Spleen (tissue), 11 donors: ENCODE measurements around the gene AQP1. TPM values are rescaled to one million over a fixed set of nuclear protein-coding genes. Genes with fewer than 3 reads are reported as not detected.
A peak's percentile ranks its signal among the peaks of the same experiment; 100 is the strongest.

ENCODE experiments used
- DNase-seq: peaks from one replicate; pipeline ENCODE4 v3.0.0-alpha.2; 2020
- H3K27ac ChIP-seq, 8 donors: fragments of 200-600 bp; sonication (generic) in 7 of 8; 1 replicate in 4 of 8; 2 replicates in 4 of 8; pipeline versions ENCODE4 v1.5.0 to v1.8.0; 2016 to 2021; ENCODE audit warnings: inconsistent platforms in 4 of 8, mild to moderate bottlenecking in 4 of 8, moderate library complexity in 1 of 8
- H3K27me3 ChIP-seq, 7 donors: fragments of 200-600 bp; sonication (generic) in 6 of 7; replicated peaks in 1 of 7; 1 replicate in 4 of 7; 2 replicates in 3 of 7; pipeline versions ENCODE4 v1.5.0 to v1.8.0; 2016 to 2021; ENCODE audit warnings: inconsistent platforms in 3 of 7, mild to moderate bottlenecking in 1 of 7
- H3K36me3 ChIP-seq, 6 donors: fragments of 200-600 bp; sonication (generic) in 5 of 6; 1 replicate in 4 of 6; 2 replicates in 2 of 6; pipeline versions ENCODE4 v1.5.0 to v1.8.0; 2016 to 2021; ENCODE audit warnings: inconsistent platforms in 2 of 6
- H3K4me1 ChIP-seq, 6 donors: fragments of 200-600 bp; sonication (generic) in 5 of 6; 1 replicate in 3 of 6; 2 replicates in 3 of 6; pipeline versions ENCODE4 v1.5.0 to v1.8.0; 2016 to 2021; ENCODE audit warnings: inconsistent platforms in 3 of 6
- H3K4me3 ChIP-seq, 8 donors: fragments of 200-600 bp; sonication (generic) in 7 of 8; 1 replicate in 4 of 8; 2 replicates in 4 of 8; pipeline versions ENCODE4 v1.5.0 to v1.8.0; 2016 to 2021; ENCODE audit warnings: inconsistent platforms in 4 of 8, mild to moderate bottlenecking in 4 of 8, moderate library complexity in 2 of 8
- H3K9me3 ChIP-seq, 8 donors: fragments of 200-600 bp; sonication (generic) in 7 of 8; 1 replicate in 4 of 8; 2 replicates in 4 of 8; pipeline versions ENCODE4 v1.5.0 to v1.8.0; 2016 to 2021; ENCODE audit warnings: inconsistent platforms in 4 of 8
- CTCF ChIP-seq, 11 experiments: fragments of 200-600 bp in 7 of 11; fragments of 450-650 bp in 4 of 11; sonication (generic) in 4 of 11; IDR thresholded peaks in 8 of 11; conservative IDR thresholded peaks in 3 of 11; 1 replicate in 7 of 11; 2 replicates in 4 of 11; pipeline versions ENCODE4 v1.4.0 to v1.8.0; 2016 to 2021; ENCODE audit warnings: antibody characterized with exemption in 11 of 11, inconsistent platforms in 4 of 11, mild to moderate bottlenecking in 1 of 11
- POLR2A ChIP-seq, 3 donors: fragments of 450-650 bp; IDR thresholded peaks; one replicate each; pipeline ENCODE4 v1.5.1; 2017; ENCODE audit warnings: antibody characterized with exemption in 3 of 3, mild to moderate bottlenecking in 1 of 3
- POLR2AphosphoS5 ChIP-seq, 3 donors: sonication (generic); formaldehyde crosslinking; IDR thresholded peaks; one replicate each; pipeline ENCODE4 v1.5.1; 2017; ENCODE audit warnings: antibody characterized with exemption in 3 of 3
- WGBS, 5 donors: extraction: QIAGEN DNeasy Blood & Tissue Kit in 3 of 5; methylation state at CpG; one replicate each; pipeline versions ENCODE4 v1.1.5 to v1.1.7; 2013 to 2018; 5-methylcytosine and 5-hydroxymethylcytosine counted together
- intact Hi-C: fragments of 100-400 bp; cut with DNase I; formaldehyde crosslinking; loops from one replicate; pipeline ENCODE4 v1.15.0; 2023; ENCODE audit warnings: low total_unique reads
- polyA plus RNA-seq, 3 donors: library from polyadenylated mRNA; stranded (reverse); fragments of 200-250 nt; gene quantifications; one replicate each; pipeline ENCODE4 v1.2.1, GENCODE V29; 2013
- total RNA-seq, 7 donors: library from RNA; depleted of rRNA in 3 of 7; stranded (reverse); fragments of >200 nt in 3 of 7; fragmentation: NEBNext Ultra II Directional in 4 of 7; extraction: Animal tissue kit (Norgen Biotek cat#: 25700) in 4 of 7; gene quantifications; one replicate each; pipeline versions ENCODE4 v1.1.0 to v1.2.1, GENCODE V29; 2016 to 2021
- donor health status: healthy with polysubstance abuse.
- donor health status: DM: no; HTN: no; CAD: no; lungs with moderate emphysema.
- donor health status: DM: no; HTN: no; CAD: no.
- donor health status: Bipolar disorder and iron deficiency.
- donor health status: healthy.
- donor health status: DM: no; HTN: no; CAD: no.
- donor health status: DM: yes; HTN: yes; CAD: no.

Gene AQP1
- total and polyA plus RNA-seq, 10 donors = 4.4 to 34.3 (median 22.9) TPM

- Histone ChIP-seq H3K27me3 (peaks cover 0 to 8% (median 0%) of the 10 kb centered on the region in 7 donors), H3K36me3 (no peaks in the 10 kb centered on the region), H3K4me1 (peaks cover 0 to 7% (median 0%) of the 10 kb centered on the region in 6 donors), H3K4me3 (peak overlapping the region in 3 of 8 donors; percentile 7 to 21 (median 13)), H3K9me3 (no peaks in the 10 kb centered on the region), H3K27ac (no peak overlapping the region)
- intact Hi-C loops = no loop called here
- DNase-seq = no peak
- TF ChIP-seq CTCF (IDR thresholded peaks at IDR 0.05 in 8 of 11, conservative IDR thresholded peaks at IDR 0.05 in 3 of 11) (no peak), POLR2AphosphoS5 (IDR thresholded peaks at IDR 0.05) (no peak), POLR2A (IDR thresholded peaks at IDR 0.05) (no peak)
- 75 to 97% (median 89%) methylated on average over 13 to 16 of the region's 16 CpGs for WGBS, 5 donors
Measured at GRCh38 chr7:30913821-30914515, 2.3 kb downstream of the AQP1 start.

- 57 to 72% (median 65%) methylated on average over 4 of the region's 4 CpGs for WGBS, 5 donors
- no peak for DNase-seq
- Histone ChIP-seq H3K27me3 (peaks cover 0 to 8% (median 0%) of the 10 kb centered on the region in 7 donors), H3K27ac (no peak overlapping the region), H3K9me3 (no peaks in the 10 kb centered on the region), H3K36me3 (no peaks in the 10 kb centered on the region), H3K4me3 (no peak overlapping the region), H3K4me1 (peaks cover 0 to 7% (median 0%) of the 10 kb centered on the region in 6 donors)
- TF ChIP-seq POLR2AphosphoS5 (IDR thresholded peaks at IDR 0.05) (no peak), POLR2A (IDR thresholded peaks at IDR 0.05) (no peak), CTCF (IDR thresholded peaks at IDR 0.05 in 8 of 11, conservative IDR thresholded peaks at IDR 0.05 in 3 of 11) (no peak)
- intact Hi-C loops = no loop called here
Measured at GRCh38 chr7:30914596-30914995, 2.9 kb downstream of the AQP1 start.

DNA sequence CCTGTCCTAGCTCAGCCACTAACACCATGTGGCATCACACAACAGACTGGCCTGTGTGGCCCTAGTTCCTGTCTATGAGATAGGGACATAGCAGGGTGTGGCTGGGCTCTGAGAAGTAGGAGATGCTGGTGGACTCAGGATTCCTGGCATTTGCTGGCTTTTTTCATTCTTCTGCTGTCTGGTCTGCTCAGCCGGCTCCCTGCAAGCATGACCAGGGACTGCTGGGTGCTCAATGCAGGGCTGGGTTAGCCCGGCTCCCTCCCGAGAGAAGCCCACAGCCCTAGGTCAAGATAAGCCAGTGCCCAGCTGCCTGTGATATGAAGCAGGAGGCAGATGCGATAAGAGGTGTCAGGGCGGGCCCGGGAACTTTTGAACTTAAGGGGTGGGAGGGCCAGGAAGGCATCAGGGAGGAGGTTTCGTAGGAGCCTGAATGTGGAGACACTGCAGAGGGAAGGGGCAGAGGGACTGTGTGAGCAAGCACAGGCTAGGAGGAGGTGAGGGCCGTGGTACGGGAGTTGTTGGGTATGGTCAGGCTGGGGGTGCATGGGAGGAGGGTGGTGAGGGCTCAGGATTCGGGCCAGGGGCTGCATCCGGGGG is 3.5 kb downstream of the AQP1 start:
- no peak overlapping the region for H3K27ac ChIP-seq
- WGBS, 5 donors = 81 to 94% (median 87%) methylated on average over 9 to 11 of the region's 11 CpGs
- H3K4me1 ChIP-seq = peaks cover 0 to 7% (median 0%) of the 10 kb centered on the region in 6 donors

More for the DNA sequence above, 3.5 kb downstream of the AQP1 start:
- Histone ChIP-seq H3K36me3 (no peaks in the 10 kb centered on the region), H3K4me3 (no peak overlapping the region), H3K27me3 (peaks cover 0 to 8% (median 0%) of the 10 kb centered on the region in 7 donors), H3K9me3 (no peaks in the 10 kb centered on the region)
- intact Hi-C loops = no loop called here
- DNase-seq = no peak
- TF ChIP-seq POLR2AphosphoS5 (IDR thresholded peaks at IDR 0.05) (no peak), CTCF (IDR thresholded peaks at IDR 0.05 in 8 of 11, conservative IDR thresholded peaks at IDR 0.05 in 3 of 11) (no peak), POLR2A (IDR thresholded peaks at IDR 0.05) (no peak)
